ENCODE results near the gene MRPS27.

Gene MRPS27

GRCh38 chr5:72314571-72315172, 5.4 kb downstream of the MRPS27 start:
- no peak overlapping the region for H2AFZ ChIP-seq (ENCODE audit: low read depth)
- H3K79me2 ChIP-seq (ENCODE audit: insufficient read depth, low read depth), result peaks cover 45% of the 10 kb centered on the region
- H3K27ac ChIP-seq, result no peak overlapping the region
- no peak overlapping the region for H3K9ac ChIP-seq
- H3K4me3 ChIP-seq (IDR thresholded peaks at IDR 0.05; ENCODE audit: insufficient read depth, low read depth, low read length), result no peak overlapping the region
- H3K4me2 ChIP-seq, result no peak overlapping the region
- H3K27me3 ChIP-seq (ENCODE audit: insufficient read depth, low read depth), result no peaks in the 10 kb centered on the region
- H3K36me3 ChIP-seq (ENCODE audit: insufficient read depth), result peaks cover 4% of the 10 kb centered on the region; the same call in 1 of the 2 replicates
- TF ChIP-seq CTCF (conservative IDR thresholded peaks at IDR 0.05; ENCODE audit: low read depth, low read length), result no peak; the same call in 1 of the 2 replicates
- H3K4me1 ChIP-seq (ENCODE audit: low read depth, poor library complexity, severe bottlenecking), result peaks cover 25% of the 10 kb centered on the region
- H4K20me1 ChIP-seq (ENCODE audit: insufficient read depth), result no peaks in the 10 kb centered on the region

GRCh38 chr5:72313141-72313540, 6.9 kb downstream of the MRPS27 start:
- no peak overlapping the region for H3K4me2 ChIP-seq
- H3K27ac ChIP-seq, result no peak overlapping the region
- no peak for TF ChIP-seq CTCF (conservative IDR thresholded peaks at IDR 0.05; ENCODE audit: low read depth, low read length)
- no peak overlapping the region for H3K9ac ChIP-seq
- peaks cover 30% of the 10 kb centered on the region; the same call in 1 of the 2 replicates for H3K79me2 ChIP-seq (ENCODE audit: insufficient read depth, low read depth)
- no peak overlapping the region for H2AFZ ChIP-seq (ENCODE audit: low read depth)
- H4K20me1 ChIP-seq (ENCODE audit: insufficient read depth), result no peaks in the 10 kb centered on the region
- H3K36me3 ChIP-seq (ENCODE audit: insufficient read depth), result peaks cover 4% of the 10 kb centered on the region; the same call in 1 of the 2 replicates
- H3K27me3 ChIP-seq (ENCODE audit: insufficient read depth, low read depth), result no peaks in the 10 kb centered on the region
- H3K4me3 ChIP-seq (IDR thresholded peaks at IDR 0.05; ENCODE audit: insufficient read depth, low read depth, low read length), result no peak overlapping the region
- peaks cover 31% of the 10 kb centered on the region for H3K4me1 ChIP-seq (ENCODE audit: low read depth, poor library complexity, severe bottlenecking)

- peak overlapping the region; percentile 12 for H3K4me3 ChIP-seq (IDR thresholded peaks at IDR 0.05; ENCODE audit: insufficient read depth, low read depth, low read length)
- peak overlapping the region; percentile 75 for H2AFZ ChIP-seq (ENCODE audit: low read depth)
- H4K20me1 ChIP-seq (ENCODE audit: insufficient read depth), result no peaks in the 10 kb centered on the region
- H3K36me3 ChIP-seq (ENCODE audit: insufficient read depth), result no peaks in the 10 kb centered on the region; the same call in 1 of the 2 replicates
- no peak; the same call in 1 of the 2 replicates for TF ChIP-seq CTCF (conservative IDR thresholded peaks at IDR 0.05; ENCODE audit: low read depth, low read length)
- peak overlapping the region; percentile 95 for H3K27ac ChIP-seq
- peak overlapping the region; percentile 99 for H3K4me2 ChIP-seq
- no peaks in the 10 kb centered on the region for H3K27me3 ChIP-seq (ENCODE audit: insufficient read depth, low read depth)
- peaks cover 38% of the 10 kb centered on the region for H3K79me2 ChIP-seq (ENCODE audit: insufficient read depth, low read depth)
- peak overlapping the region; percentile 93 for H3K9ac ChIP-seq
- H3K4me1 ChIP-seq (ENCODE audit: low read depth, poor library complexity, severe bottlenecking), result peaks cover 57% of the 10 kb centered on the region
Observed at GRCh38 chr5:72308853-72309191, 11.2 kb downstream of the MRPS27 start.

- Histone ChIP-seq H3K27ac (peak overlapping the region; percentile 95), H3K27me3 (ENCODE audit: insufficient read depth, low read depth) (no peaks in the 10 kb centered on the region), H3K4me2 (peak overlapping the region; percentile 99), H3K36me3 (ENCODE audit: insufficient read depth) (no peaks in the 10 kb centered on the region; the same call in 1 of the 2 replicates), H3K4me3 (IDR thresholded peaks at IDR 0.05; ENCODE audit: insufficient read depth, low read depth, low read length) (peak overlapping the region; percentile 12), H3K9ac (peak overlapping the region; percentile 93), H3K4me1 (ENCODE audit: low read depth, poor library complexity, severe bottlenecking) (peaks cover 63% of the 10 kb centered on the region), H3K79me2 (ENCODE audit: insufficient read depth, low read depth) (peaks cover 44% of the 10 kb centered on the region), H2AFZ (ENCODE audit: low read depth) (peak overlapping the region; percentile 75), H4K20me1 (ENCODE audit: insufficient read depth) (no peaks in the 10 kb centered on the region)
- TF ChIP-seq CTCF (conservative IDR thresholded peaks at IDR 0.05; ENCODE audit: low read depth, low read length), result peak; percentile 76
Observed at GRCh38 chr5:72307968-72308852, 11.8 kb downstream of the MRPS27 start.
